Measurements from ENCODE around the gene SLC20A1.
"Not testable (repeated sequence)": the region's sequence is repeated elsewhere in the genome, so short reads cannot be mapped to it uniquely, and the experiment has no call there.

The SLC20A1 gene

GRCh38 chr2:112701052-112701451 lies 55.3 kb downstream of the SLC20A1 start:
- Histone ChIP-seq H3K27ac (ENCODE audit: insufficient read depth in 1 of 2, low read depth in 1 of 2, low read length in 2 of 2, poor library complexity in 1 of 2, severe bottlenecking in 2 of 2) (peak overlapping the region in 1 of 2 experiments; percentile 66), H3K4me1 (ENCODE audit: control extremely low read depth in 1 of 4, control insufficient read depth in 4 of 4, insufficient read depth in 4 of 4, low read length in 3 of 4) (peaks cover 21 to 83% (median 62%) of the 10 kb centered on the region in 4 experiments), H3K36me3 (ENCODE audit: control insufficient read depth in 4 of 4, insufficient read depth in 4 of 4, low read length in 3 of 4) (no peaks in the 10 kb centered on the region), H3K4me3 (ENCODE audit: control insufficient read depth in 1 of 7, extremely low read depth in 1 of 7, insufficient read depth in 4 of 7, low read depth in 2 of 7, low read length in 6 of 7) (peak overlapping the region in 2 of 7 experiments; percentile 30), H3K27me3 (replicated peaks in 2 of 5; ENCODE audit: control insufficient read depth in 4 of 5, insufficient read depth in 5 of 5, low read length in 4 of 5) (no peaks in the 10 kb centered on the region), H3K9me3 (ENCODE audit: control extremely low read depth in 1 of 5, control insufficient read depth in 4 of 5, insufficient read depth in 2 of 5, low read depth in 1 of 5, low read length in 4 of 5) (no peaks in the 10 kb centered on the region)
- CTCF ChIA-PET = interaction anchor here (1.0 to 12.8 kb wide), 4 partner anchors 10 to 75 kb away, joined by 3 to 174 read pairs (median 5); partner anchors contain the start of gene NT5DC4
- DNase-seq = peak; percentile 69 to 91 (median 91)
- POLR2A ChIA-PET = interaction anchor here (0.6 to 1.2 kb wide), 2 partner anchors 71 to 228 kb away, joined by 3 read pairs; no protein-coding TSS in a partner anchor
- 3% methylated on average over 5 of the region's 8 CpGs for WGBS (ENCODE audit: insufficient coverage)

GRCh38 chr2:112703684-112704083 lies 57.9 kb downstream of the SLC20A1 start:
- Histone ChIP-seq H3K27me3 (replicated peaks in 2 of 5; ENCODE audit: control insufficient read depth in 4 of 5, insufficient read depth in 5 of 5, low read length in 4 of 5) (no peaks in the 10 kb centered on the region), H3K9me3 (ENCODE audit: control extremely low read depth in 1 of 5, control insufficient read depth in 4 of 5, insufficient read depth in 2 of 5, low read depth in 1 of 5, low read length in 4 of 5) (no peaks in the 10 kb centered on the region), H3K4me3 (ENCODE audit: control insufficient read depth in 1 of 7, extremely low read depth in 1 of 7, insufficient read depth in 4 of 7, low read depth in 2 of 7, low read length in 6 of 7) (no peak overlapping the region), H3K36me3 (ENCODE audit: control insufficient read depth in 4 of 4, insufficient read depth in 4 of 4, low read length in 3 of 4) (no peaks in the 10 kb centered on the region), H3K27ac (ENCODE audit: insufficient read depth in 1 of 2, low read depth in 1 of 2, low read length in 2 of 2, poor library complexity in 1 of 2, severe bottlenecking in 2 of 2) (no peak overlapping the region), H3K4me1 (ENCODE audit: control extremely low read depth in 1 of 4, control insufficient read depth in 4 of 4, insufficient read depth in 4 of 4, low read length in 3 of 4) (peaks cover 39 to 91% (median 77%) of the 10 kb centered on the region in 4 experiments)
- ChIA-PET POLR2A (no interaction called here), CTCF (interaction anchor here (1.5 to 12.8 kb wide), 5 partner anchors 9 to 182 kb away, joined by 3 to 174 read pairs (median 6); partner anchors contain the start of gene NT5DC4)
- DNase-seq = no peak
- 92% methylated on average over 1 of the region's 2 CpGs for WGBS (ENCODE audit: insufficient coverage)

- ChIA-PET CTCF (interaction anchor here (0.7 to 12.8 kb wide), 9 partner anchors 14 to 107 kb away, joined by 3 to 174 read pairs (median 4); partner anchors contain the start of gene NT5DC4), POLR2A (interaction anchor here (0.8 to 1.4 kb wide), 3 partner anchors 13 to 40 kb away, joined by 3 to 4 read pairs (median 4); no protein-coding TSS in a partner anchor)
- H3K27ac ChIP-seq (ENCODE audit: insufficient read depth in 1 of 2, low read depth in 1 of 2, low read length in 2 of 2, poor library complexity in 1 of 2, severe bottlenecking in 2 of 2) = peak overlapping the region in 1 of 2 experiments; percentile 47
- no peaks in the 10 kb centered on the region for H3K36me3 ChIP-seq (ENCODE audit: control insufficient read depth in 4 of 4, insufficient read depth in 4 of 4, low read length in 3 of 4)
- no peaks in the 10 kb centered on the region for H3K27me3 ChIP-seq (replicated peaks in 2 of 5; ENCODE audit: control insufficient read depth in 4 of 5, insufficient read depth in 5 of 5, low read length in 4 of 5)
- WGBS (ENCODE audit: insufficient coverage) = 100% methylated on average over 2 of the region's 4 CpGs
- DNase-seq = no peak
- H3K4me3 ChIP-seq (ENCODE audit: control insufficient read depth in 1 of 7, extremely low read depth in 1 of 7, insufficient read depth in 4 of 7, low read depth in 2 of 7, low read length in 6 of 7) = peak overlapping the region in 1 of 7 experiments; percentile 1
- H3K4me1 ChIP-seq (ENCODE audit: control extremely low read depth in 1 of 4, control insufficient read depth in 4 of 4, insufficient read depth in 4 of 4, low read length in 3 of 4) = peaks cover 30 to 89% (median 73%) of the 10 kb centered on the region in 4 experiments
- H3K9me3 ChIP-seq (ENCODE audit: control extremely low read depth in 1 of 5, control insufficient read depth in 4 of 5, insufficient read depth in 2 of 5, low read depth in 1 of 5, low read length in 4 of 5) = no peaks in the 10 kb centered on the region
Measured at GRCh38 chr2:112705575-112705974, 59.8 kb downstream of the SLC20A1 start.

GRCh38 chr2:112706170-112706664 lies 60.5 kb downstream of the SLC20A1 start:
- CTCF ChIA-PET = interaction anchor here (0.7 to 12.8 kb wide), 11 partner anchors 14 to 107 kb away, joined by 3 to 174 read pairs (median 4); partner anchors contain the start of gene NT5DC4
- Histone ChIP-seq H3K4me1 (ENCODE audit: control extremely low read depth in 1 of 4, control insufficient read depth in 4 of 4, insufficient read depth in 4 of 4, low read length in 3 of 4) (peaks cover 28 to 89% (median 70%) of the 10 kb centered on the region in 4 experiments), H3K4me3 (ENCODE audit: control insufficient read depth in 1 of 7, extremely low read depth in 1 of 7, insufficient read depth in 4 of 7, low read depth in 2 of 7, low read length in 6 of 7) (peak overlapping the region in 3 of 7 experiments; percentile 26 to 50 (median 30)), H3K27me3 (replicated peaks in 2 of 5; ENCODE audit: control insufficient read depth in 4 of 5, insufficient read depth in 5 of 5, low read length in 4 of 5) (no peaks in the 10 kb centered on the region), H3K9me3 (ENCODE audit: control extremely low read depth in 1 of 5, control insufficient read depth in 4 of 5, insufficient read depth in 2 of 5, low read depth in 1 of 5, low read length in 4 of 5) (no peaks in the 10 kb centered on the region), H3K36me3 (ENCODE audit: control insufficient read depth in 4 of 4, insufficient read depth in 4 of 4, low read length in 3 of 4) (peaks cover 0 to 3% (median 0%) of the 10 kb centered on the region in 4 experiments), H3K27ac (ENCODE audit: insufficient read depth in 1 of 2, low read depth in 1 of 2, low read length in 2 of 2, poor library complexity in 1 of 2, severe bottlenecking in 2 of 2) (peak overlapping the region in 1 of 2 experiments; percentile 49)
- DNase-seq = peak; percentile 97 to 99 (median 99)
- 0% methylated on average over 3 of the region's 5 CpGs for WGBS (ENCODE audit: insufficient coverage)
- POLR2A ChIA-PET = interaction anchor here (0.6 to 2.1 kb wide), 5 partner anchors 14 to 61 kb away, joined by 3 to 11 read pairs (median 4); partner anchors contain the start of genes NT5DC4 and SLC20A1

- Histone ChIP-seq H3K4me3 (ENCODE audit: control insufficient read depth in 1 of 7, extremely low read depth in 1 of 7, insufficient read depth in 4 of 7, low read depth in 2 of 7, low read length in 6 of 7) (peak overlapping the region in 2 of 7 experiments; percentile 22 to 26), H3K4me1 (ENCODE audit: control extremely low read depth in 1 of 4, control insufficient read depth in 4 of 4, insufficient read depth in 4 of 4, low read length in 3 of 4) (peaks cover 28 to 82% (median 63%) of the 10 kb centered on the region in 4 experiments)
- H3K27ac ChIP-seq (ENCODE audit: insufficient read depth in 1 of 2, low read depth in 1 of 2, low read length in 2 of 2, poor library complexity in 1 of 2, severe bottlenecking in 2 of 2); H3K9me3 ChIP-seq (ENCODE audit: control extremely low read depth in 1 of 5, control insufficient read depth in 4 of 5, insufficient read depth in 2 of 5, low read depth in 1 of 5, low read length in 4 of 5); DNase-seq; H3K36me3 ChIP-seq (ENCODE audit: control insufficient read depth in 4 of 4, insufficient read depth in 4 of 4, low read length in 3 of 4); H3K27me3 ChIP-seq (replicated peaks in 2 of 5; ENCODE audit: control insufficient read depth in 4 of 5, insufficient read depth in 5 of 5, low read length in 4 of 5): not testable (repeated sequence)
- CTCF ChIA-PET = interaction anchor here (1.0 to 12.8 kb wide), 12 partner anchors 9 to 107 kb away, joined by 3 to 174 read pairs (median 5); partner anchors contain the start of genes NT5DC4 and SLC20A1
- POLR2A ChIA-PET = interaction anchor here (0.5 to 2.1 kb wide), 5 partner anchors 14 to 61 kb away, joined by 3 to 11 read pairs (median 3); partner anchors contain the start of genes NT5DC4 and SLC20A1
- WGBS (ENCODE audit: insufficient coverage) = 44% methylated on average over 1 of the region's 9 CpGs
Measured at GRCh38 chr2:112706947-112707346, 61.2 kb downstream of the SLC20A1 start.

- no peak for DNase-seq
- ChIA-PET POLR2A (interaction anchor here (1.6 kb wide), 1 partner anchor 17 kb away, joined by 4 read pairs; no protein-coding TSS in a partner anchor), CTCF (interaction anchor here (1.0 to 12.8 kb wide), 9 partner anchors 17 to 109 kb away, joined by 3 to 174 read pairs (median 4); partner anchors contain the start of gene NT5DC4)
- Histone ChIP-seq H3K4me1 (ENCODE audit: control extremely low read depth in 1 of 4, control insufficient read depth in 4 of 4, insufficient read depth in 4 of 4, low read length in 3 of 4) (peaks cover 28 to 80% (median 65%) of the 10 kb centered on the region in 4 experiments), H3K27ac (ENCODE audit: insufficient read depth in 1 of 2, low read depth in 1 of 2, low read length in 2 of 2, poor library complexity in 1 of 2, severe bottlenecking in 2 of 2) (no peak overlapping the region), H3K4me3 (ENCODE audit: control insufficient read depth in 1 of 7, extremely low read depth in 1 of 7, insufficient read depth in 4 of 7, low read depth in 2 of 7, low read length in 6 of 7) (peak overlapping the region in 1 of 7 experiments; percentile 35), H3K27me3 (replicated peaks in 2 of 5; ENCODE audit: control insufficient read depth in 4 of 5, insufficient read depth in 5 of 5, low read length in 4 of 5) (no peaks in the 10 kb centered on the region), H3K36me3 (ENCODE audit: control insufficient read depth in 4 of 4, insufficient read depth in 4 of 4, low read length in 3 of 4) (peaks cover 0 to 3% (median 0%) of the 10 kb centered on the region in 4 experiments), H3K9me3 (ENCODE audit: control extremely low read depth in 1 of 5, control insufficient read depth in 4 of 5, insufficient read depth in 2 of 5, low read depth in 1 of 5, low read length in 4 of 5) (no peaks in the 10 kb centered on the region)
- 68% methylated on average over 10 of the region's 10 CpGs for WGBS (ENCODE audit: insufficient coverage)
Measured at GRCh38 chr2:112708968-112709367, 63.2 kb downstream of the SLC20A1 start.
